ENCODE results near the gene S100A13. TPM values are rescaled to one million over a fixed set of nuclear protein-coding genes. Genes with fewer than 3 reads are reported as not detected.

The S100A13 gene
- total RNA-seq, 1 donor from 2014 or later = 126 TPM

- no peaks in the 10 kb centered on the region for H3K27me3 Mint-ChIP-seq (ENCODE audit: unreplicated experiment)
- H3K4me1 Mint-ChIP-seq (ENCODE audit: unreplicated experiment) = peaks cover 75% of the 10 kb centered on the region
- no peak overlapping the region for H3K4me3 Mint-ChIP-seq (ENCODE audit: unreplicated experiment)
- H3K36me3 Mint-ChIP-seq (ENCODE audit: unreplicated experiment) = peaks cover 4% of the 10 kb centered on the region
- H3K27ac Mint-ChIP-seq (ENCODE audit: unreplicated experiment) = peak overlapping the region; percentile 64
- no peak for DNase-seq (ENCODE audit: extremely low spot score, unreplicated experiment)
- H3K9me3 Mint-ChIP-seq (ENCODE audit: unreplicated experiment) = no peaks in the 10 kb centered on the region
- no peak for TF ChIP-seq CTCF (IDR thresholded peaks at IDR 0.05)
Measured at GRCh38 chr1:153629971-153630370, 2.7 kb upstream of the S100A13 start.

- TF ChIP-seq CTCF (IDR thresholded peaks at IDR 0.05) = no peak
- no peak for DNase-seq (ENCODE audit: extremely low spot score, unreplicated experiment)
- no peaks in the 10 kb centered on the region for H3K27me3 Mint-ChIP-seq (ENCODE audit: unreplicated experiment)
- peaks cover 5% of the 10 kb centered on the region for H3K36me3 Mint-ChIP-seq (ENCODE audit: unreplicated experiment)
- H3K4me1 Mint-ChIP-seq (ENCODE audit: unreplicated experiment) = peaks cover 78% of the 10 kb centered on the region
- H3K4me3 Mint-ChIP-seq (ENCODE audit: unreplicated experiment) = no peak overlapping the region
- H3K9me3 Mint-ChIP-seq (ENCODE audit: unreplicated experiment) = no peaks in the 10 kb centered on the region
- peak overlapping the region; percentile 64 for H3K27ac Mint-ChIP-seq (ENCODE audit: unreplicated experiment)
Measured at GRCh38 chr1:153629343-153629665, 2.0 kb upstream of the S100A13 start.

- DNase-seq (ENCODE audit: extremely low spot score, unreplicated experiment) = no peak
- Mint-ChIP-seq H3K4me3 (ENCODE audit: unreplicated experiment) (no peak overlapping the region), H3K4me1 (ENCODE audit: unreplicated experiment) (peaks cover 82% of the 10 kb centered on the region), H3K9me3 (ENCODE audit: unreplicated experiment) (no peaks in the 10 kb centered on the region), H3K36me3 (ENCODE audit: unreplicated experiment) (peaks cover 10% of the 10 kb centered on the region), H3K27ac (ENCODE audit: unreplicated experiment) (peak overlapping the region; percentile 49), H3K27me3 (ENCODE audit: unreplicated experiment) (no peaks in the 10 kb centered on the region)
- TF ChIP-seq CTCF (IDR thresholded peaks at IDR 0.05) = no peak
Measured at GRCh38 chr1:153628638-153629342, 1.5 kb upstream of the S100A13 start.

- TF ChIP-seq CTCF (IDR thresholded peaks at IDR 0.05) = no peak
- Mint-ChIP-seq H3K4me3 (ENCODE audit: unreplicated experiment) (peak within 1 kb of the TSS; percentile 87), H3K27ac (ENCODE audit: unreplicated experiment) (peak within 1 kb of the TSS; percentile 98), H3K9me3 (ENCODE audit: unreplicated experiment) (no peaks in the 10 kb centered on the region), H3K4me1 (ENCODE audit: unreplicated experiment) (peaks cover 79% of the 10 kb centered on the region), H3K27me3 (ENCODE audit: unreplicated experiment) (no peaks in the 10 kb centered on the region), H3K36me3 (ENCODE audit: unreplicated experiment) (peaks cover 12% of the 10 kb centered on the region)
- DNase-seq (ENCODE audit: extremely low spot score, unreplicated experiment) = no peak
Measured at GRCh38 chr1:153627715-153628626, 666 bp upstream of the S100A13 start, which contains the start of gene S100A1. S100A1 (plus strand) TSS chr1:153628434; CDS start chr1:153630522, 2,088 bp downstream.

GRCh38 chr1:153626477-153626903, 815 bp downstream of the S100A13 start:
- H3K36me3 Mint-ChIP-seq (ENCODE audit: unreplicated experiment) = peaks cover 18% of the 10 kb centered on the region
- TF ChIP-seq CTCF (IDR thresholded peaks at IDR 0.05) = no peak
- peak overlapping the region; percentile 87 for H3K4me3 Mint-ChIP-seq (ENCODE audit: unreplicated experiment)
- no peaks in the 10 kb centered on the region for H3K9me3 Mint-ChIP-seq (ENCODE audit: unreplicated experiment)
- peak overlapping the region; percentile 98 for H3K27ac Mint-ChIP-seq (ENCODE audit: unreplicated experiment)
- DNase-seq (ENCODE audit: extremely low spot score, unreplicated experiment) = no peak
- no peaks in the 10 kb centered on the region for H3K27me3 Mint-ChIP-seq (ENCODE audit: unreplicated experiment)
- H3K4me1 Mint-ChIP-seq (ENCODE audit: unreplicated experiment) = peaks cover 76% of the 10 kb centered on the region

Measured in osteocyte (in vitro differentiated cells).